Stimulated activated CD8-positive, alpha-beta memory T cell treated with anti-CD3 and anti-CD28 coated beads, Interleukin-4, amount 100 ng/mL, for 1 hour (primary cell): Measurements from ENCODE around the gene FAM20A.

Source experiments
- DNase-seq, 2 donors: peaks; one replicate each; pipeline ENCODE4 v3.0.0-alpha.2; 2020; ENCODE audit warnings: low read depth in 2 of 2, low spot score in 1 of 2

Gene FAM20A

DNA sequence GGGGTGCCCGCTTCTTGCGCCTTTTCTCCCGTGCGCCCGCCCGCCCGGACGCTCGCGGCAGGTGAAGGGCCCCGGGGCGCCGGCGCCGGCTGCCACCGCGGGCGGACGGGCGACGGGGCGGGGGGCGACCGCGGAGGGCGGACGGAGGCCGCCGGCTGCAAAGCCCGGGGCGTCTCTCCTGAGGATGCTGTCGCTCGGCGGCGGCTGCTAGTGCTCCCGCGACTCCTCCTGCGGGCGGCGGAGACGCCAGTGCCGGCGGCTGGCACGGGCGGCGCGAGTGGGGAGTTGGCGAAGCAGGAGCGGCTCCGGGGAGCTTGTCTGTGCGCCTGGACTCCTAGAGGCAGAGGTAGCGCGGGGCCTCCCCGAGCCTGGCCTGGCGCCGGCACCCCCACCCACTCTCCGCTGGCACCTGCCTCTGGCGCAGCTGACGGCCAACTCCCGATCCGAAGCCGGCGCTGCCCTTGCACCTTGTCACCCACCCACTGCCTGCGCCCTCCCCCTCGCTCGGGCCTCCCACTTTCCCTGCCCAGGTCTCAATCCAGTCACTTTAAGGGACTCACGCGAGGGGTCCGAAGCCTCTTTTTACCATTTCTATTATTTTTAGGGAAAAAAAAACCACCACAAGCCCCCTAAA, at the start of gene FAM20A:
TSS of gene FAM20A (minus strand) at position 437 of the 634 bp plus-strand sequence. CDS start 701 bp downstream, outside the sequence.
- DNase-seq: no peak

DNA sequence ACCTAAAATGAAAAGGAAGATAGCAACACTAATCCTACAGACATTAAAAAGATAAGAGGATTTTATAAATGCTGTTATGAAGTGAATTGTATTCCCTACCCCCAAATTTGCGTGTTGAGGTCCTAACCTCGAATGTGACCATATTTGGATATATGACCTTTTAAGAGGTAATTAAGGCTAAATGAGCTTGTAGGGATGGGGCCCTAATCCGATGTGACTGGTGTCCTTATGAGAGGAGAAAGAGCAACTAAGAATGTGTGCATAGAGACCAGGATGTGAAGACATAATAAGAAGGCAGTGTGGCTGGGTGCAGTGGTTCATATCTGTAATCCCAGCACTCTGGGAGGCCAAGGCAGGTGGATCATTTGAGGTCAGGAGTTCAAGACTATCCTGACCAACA, 48.2 kb upstream of the FAM20A start:
- no peak for DNase-seq

DNA sequence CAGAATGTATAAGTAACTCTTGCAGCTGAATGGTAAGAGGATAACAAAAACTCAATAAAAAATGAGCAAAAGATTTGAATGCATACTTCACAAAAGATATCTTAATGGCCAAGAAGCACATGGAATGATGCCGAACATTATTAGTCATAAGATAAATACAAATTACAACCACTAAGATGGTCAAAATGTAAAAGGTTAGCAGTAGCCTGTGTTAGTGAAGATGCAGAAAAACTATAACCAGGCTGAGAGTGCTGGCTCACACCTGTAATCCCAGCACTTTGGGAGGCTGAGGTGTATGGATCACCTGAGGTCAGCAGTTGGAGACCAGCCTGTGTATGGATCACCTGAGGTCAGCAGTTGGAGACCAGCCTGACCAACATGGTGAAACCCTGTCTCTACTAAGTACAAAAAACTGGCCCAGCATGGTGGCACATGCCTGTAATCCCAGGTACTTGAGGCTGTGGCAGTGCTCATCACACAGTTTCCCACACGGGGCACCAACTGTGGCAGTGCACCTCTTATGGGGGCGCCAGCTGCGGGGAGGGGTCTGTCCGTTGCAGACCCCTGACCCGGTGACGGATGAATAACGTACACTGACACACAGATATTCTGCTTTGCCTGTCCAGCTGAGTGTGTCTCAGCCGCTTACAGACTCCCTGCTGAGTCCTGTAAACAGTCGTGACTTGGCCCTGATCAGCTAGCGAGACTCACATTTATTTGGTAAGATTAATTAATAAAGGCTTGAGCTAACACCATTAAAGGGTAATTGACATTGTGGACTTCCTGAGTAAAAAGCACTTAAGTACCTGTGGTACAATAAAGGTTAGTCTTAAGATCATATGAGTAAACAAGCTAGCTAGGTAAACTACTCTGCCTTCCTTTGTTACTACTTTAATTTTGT, 45.7 kb upstream of the FAM20A start:
- DNase-seq: no peak

DNA sequence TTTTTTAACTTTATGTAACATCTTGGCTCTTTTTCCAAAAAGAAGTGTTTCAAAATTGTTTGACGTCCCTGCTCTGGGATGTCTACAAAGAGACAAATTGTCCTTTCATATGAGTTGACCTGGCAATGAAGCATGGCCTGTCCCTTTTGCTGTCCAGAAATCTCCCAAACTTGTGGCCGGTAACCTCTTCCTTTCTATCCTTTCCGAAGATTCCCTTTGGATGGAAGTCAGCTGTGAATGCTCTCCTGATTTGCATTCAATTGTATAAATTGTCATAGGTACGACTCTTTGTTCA, 40.9 kb upstream of the FAM20A start:
- DNase-seq: no peak

DNA sequence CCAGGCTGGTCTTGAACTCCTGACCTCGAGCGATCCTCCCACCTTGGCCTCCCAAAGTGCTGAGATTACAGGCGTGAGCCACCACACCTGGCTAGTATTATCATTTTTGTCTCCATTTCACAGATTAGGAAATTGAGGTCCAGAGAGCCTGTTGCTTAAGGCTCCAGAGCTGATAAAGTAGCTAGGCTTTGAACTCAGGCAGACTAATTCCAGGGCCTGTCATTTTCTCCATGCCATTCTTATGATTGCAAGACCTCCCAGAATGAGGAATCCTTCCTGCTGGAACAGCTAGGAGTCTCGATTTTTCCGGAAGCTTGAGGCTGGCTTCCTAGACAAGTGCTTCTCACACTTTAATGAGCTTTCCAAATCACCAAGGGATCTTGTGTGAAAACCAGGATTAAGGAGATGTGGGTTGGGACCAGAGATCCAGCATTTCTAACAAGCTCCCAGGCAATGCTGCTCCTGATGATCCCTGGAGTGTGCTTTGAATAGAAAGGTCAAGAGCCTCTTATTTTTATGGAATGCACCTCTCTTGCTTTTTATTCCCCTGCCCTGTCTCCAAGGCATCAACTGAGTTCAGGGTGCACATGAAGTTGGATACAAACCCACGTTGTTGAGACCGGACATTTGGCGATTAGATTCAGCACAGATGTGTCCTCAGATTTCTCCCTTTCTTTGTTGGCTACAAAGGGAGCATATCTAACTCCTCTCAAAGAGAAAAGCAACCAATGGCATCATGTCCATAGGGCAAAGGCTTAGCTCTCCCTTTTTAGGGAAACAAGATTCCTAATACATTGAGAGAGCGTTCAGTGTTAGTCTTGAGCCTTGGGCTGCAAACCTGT, 40.3 kb upstream of the FAM20A start:
- no peak for DNase-seq

DNA sequence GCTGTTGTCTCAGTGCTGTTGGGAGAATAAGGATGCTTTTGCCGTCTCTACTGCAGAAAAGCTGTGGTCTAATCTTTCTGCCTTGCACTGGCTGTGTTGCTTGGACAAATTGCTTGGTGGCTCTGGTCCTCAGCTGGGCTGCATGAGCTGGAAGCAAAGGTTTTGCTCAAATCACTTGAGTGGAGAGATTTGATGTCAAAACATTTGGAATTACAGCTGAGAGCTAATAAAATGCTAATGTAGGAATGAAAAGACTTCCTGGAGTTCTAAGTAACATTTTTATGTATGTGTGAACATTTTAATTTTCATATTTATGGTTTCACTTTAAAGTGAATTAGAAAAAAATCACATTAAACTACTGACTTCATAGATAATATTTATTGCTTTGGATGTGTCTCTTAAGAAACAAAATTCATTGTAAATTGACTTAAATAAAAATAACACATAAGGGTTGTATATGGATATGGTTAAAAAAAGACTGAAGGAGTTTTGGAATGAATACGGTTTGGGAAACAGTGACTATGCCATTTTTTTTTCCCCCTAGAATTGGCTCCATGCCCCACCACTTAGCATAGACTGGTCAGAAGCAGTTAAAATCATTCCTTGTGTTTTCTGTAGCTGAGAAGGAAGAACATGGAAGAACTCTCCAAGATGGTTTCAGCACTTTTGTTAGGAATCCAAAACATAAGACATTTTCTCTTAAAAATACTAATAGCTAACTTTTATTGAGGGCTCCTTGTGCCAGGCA, 39.2 kb upstream of the FAM20A start:
- no peak for DNase-seq

DNA sequence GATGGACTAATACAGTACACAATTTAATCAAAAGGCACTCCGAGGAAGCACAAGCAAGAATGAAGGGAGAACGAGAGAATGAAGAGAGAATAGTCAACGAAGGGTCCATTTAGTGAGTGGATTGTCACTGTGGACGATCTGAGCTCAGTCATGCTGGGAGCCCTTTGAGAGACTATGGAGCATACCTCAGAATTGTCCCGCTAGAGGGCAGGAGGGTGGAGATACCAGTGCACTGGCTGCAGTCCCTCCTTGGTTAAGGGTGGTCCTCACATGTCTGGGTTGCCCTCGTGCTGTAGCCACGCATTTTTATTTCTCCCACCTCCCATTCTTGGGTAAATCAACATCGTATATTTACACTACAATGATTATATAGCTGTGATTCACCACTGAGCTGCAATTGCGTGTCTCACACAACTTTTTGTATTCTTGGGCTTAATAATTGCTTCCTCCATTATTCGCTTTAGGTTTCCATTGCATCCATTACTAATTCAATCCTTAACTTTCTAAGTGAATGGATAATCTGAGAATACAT, 33.2 kb upstream of the FAM20A start:
- no peak for DNase-seq

DNA sequence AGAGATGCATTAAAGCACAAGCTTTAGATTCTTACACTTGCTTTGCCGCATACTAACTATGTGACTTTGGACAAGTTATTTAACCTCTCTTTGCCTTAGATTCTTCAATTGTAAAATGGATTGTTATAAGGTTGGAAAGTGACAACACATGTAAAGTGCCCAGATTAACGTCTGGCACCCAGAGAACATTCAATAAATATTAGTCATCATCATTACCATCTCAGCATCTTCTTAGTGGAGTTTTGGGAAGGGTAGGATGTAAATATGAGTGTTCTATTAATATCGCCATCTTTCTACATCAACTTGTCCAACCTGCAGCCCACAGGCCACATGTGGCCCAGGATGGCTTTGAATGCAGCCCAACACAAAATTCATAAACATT, 27.4 kb upstream of the FAM20A start:
- no peak for DNase-seq

DNA sequence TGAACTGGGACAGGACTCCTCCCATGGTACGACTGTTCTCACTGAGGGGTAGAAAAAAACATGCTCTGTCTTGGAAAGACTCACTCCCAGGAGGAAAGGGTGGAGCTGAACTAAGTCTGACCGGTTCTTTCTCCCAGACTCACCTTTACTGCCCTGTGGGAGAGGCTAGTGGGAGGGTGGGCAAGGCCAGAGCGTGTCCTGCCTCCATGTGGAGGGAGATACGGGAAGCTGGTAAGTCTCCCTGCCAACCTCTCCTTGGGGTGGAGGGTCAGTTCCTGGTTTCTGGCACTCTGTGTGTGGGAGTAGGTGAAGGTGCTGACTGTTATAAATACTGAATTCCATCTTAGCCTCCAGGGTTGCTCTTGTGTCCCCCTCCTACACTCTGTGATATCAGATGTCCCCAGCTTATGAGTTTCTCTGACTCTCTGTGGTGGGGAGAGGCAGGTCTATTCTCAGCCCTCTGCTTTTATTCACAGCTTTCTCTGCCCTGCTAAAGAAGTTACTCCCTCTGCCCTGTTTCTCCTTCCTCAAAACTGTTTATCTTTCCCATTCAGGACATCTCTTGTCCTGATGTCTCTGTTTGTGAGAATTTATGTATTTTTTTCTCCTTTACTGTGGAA, 26.9 kb upstream of the FAM20A start:
- DNase-seq: no peak

DNA sequence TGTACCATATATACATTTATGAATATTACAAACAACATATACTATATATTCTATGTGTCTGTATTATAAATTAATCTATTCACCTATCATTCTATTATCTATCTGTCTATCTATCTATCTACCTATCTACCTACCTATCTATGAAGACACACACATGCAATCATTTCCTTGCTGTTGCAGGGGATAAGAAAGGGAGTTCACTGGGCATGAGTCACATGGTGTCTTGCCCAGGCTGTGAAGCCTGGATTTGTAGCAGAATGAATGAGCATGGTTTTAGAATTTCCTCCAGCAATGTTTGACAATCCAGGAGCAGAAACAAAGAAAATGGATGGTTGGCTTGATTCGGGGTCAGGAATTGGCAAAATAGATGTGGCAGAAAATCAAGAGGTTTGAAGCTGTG, 23.2 kb upstream of the FAM20A start:
- no peak for DNase-seq

DNA sequence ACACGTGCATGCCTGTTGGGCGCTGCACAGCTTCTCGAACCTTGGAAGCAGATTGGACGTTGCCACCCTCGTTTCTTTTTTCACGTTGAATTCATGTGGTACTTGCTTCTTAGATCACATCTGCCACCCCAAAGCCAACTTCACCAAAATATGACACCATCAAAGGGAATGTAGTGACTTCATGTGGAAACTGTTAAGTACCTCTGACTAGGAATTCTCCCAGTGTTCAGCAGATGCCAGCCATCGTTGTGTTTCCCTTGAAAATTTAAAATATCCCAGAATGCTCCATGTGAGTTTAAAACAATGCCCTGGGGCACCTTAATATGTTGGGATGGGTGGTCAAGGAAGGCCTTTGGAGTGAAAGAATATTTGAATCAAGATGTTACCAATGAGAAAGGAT, 22.6 kb upstream of the FAM20A start:
- DNase-seq: no peak

DNA sequence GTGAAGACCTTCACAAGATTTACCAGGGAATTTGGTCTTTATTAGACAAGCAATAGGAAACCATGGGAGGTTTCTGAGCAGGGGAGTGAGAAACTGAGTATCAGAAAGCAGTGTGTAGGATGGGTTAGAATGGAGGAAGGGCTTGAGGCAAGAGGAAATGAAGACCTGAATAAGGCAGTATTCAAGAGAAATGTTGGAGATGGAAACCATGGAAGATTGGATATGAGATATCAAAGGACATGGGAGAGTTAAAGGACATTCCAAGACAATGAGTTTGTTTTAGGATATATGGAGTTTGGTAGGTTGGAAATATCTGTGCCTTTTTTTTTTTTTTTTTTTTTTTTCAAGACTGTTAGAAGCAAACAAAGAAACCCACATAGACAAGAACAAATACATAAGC, 21.3 kb upstream of the FAM20A start:
- DNase-seq: no peak

DNA sequence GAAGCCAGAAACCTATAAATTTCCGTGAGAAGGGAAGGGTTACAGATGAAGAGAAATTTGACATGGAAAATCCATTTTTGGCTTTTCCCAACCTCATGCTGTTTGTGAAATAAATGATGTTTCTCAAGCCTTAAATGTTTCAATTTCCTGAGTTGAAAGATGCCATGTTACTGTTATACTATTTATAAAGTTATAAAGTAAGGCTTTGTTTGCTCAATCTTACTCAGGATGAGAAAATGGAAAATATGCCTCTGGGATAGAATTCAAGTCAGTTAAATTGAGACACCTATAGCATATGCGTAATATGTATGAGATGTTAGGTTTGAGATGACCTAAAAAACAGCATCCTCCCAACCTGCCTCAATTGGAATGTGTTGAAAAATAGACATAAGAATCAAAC, 19.9 kb upstream of the FAM20A start:
- no peak for DNase-seq

DNA sequence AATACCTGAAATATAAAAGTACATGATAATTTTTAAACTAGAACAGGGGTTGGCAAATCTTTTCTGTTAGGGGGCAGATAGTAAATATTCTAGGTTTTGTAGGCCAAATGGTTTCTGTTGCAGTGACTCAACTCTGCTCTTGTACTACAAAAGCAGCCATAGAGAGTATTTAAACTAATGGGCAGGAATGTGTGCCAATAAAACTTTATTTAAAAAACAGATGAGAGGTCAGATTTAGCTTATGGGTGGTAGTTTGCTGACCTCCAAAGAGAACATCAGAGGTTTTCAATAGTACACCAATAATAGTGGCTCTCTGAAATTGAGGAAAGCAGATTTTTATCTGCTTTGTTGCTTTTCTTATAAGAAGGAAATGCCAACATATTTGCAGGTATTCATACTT, 15.2 kb upstream of the FAM20A start:
- DNase-seq: no peak

DNA sequence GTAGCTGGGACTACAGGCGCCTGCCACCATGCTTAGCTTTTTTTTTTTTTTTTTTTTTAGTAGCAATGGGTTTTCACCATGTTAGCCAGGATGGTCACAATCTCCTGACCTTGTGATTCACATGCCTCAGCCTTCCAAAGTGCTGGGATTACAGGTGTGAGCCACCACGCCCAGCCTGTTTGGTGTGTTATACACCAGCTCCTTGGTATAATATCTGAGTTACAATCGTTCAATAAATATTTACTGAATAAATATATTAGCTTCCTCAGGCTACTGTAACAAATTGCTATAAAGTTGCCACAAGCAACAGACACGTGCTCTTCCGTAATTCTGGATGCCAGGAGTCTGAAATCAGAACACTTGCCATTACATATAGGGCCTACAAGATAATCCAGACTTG, 13.6 kb upstream of the FAM20A start:
- no peak for DNase-seq

DNA sequence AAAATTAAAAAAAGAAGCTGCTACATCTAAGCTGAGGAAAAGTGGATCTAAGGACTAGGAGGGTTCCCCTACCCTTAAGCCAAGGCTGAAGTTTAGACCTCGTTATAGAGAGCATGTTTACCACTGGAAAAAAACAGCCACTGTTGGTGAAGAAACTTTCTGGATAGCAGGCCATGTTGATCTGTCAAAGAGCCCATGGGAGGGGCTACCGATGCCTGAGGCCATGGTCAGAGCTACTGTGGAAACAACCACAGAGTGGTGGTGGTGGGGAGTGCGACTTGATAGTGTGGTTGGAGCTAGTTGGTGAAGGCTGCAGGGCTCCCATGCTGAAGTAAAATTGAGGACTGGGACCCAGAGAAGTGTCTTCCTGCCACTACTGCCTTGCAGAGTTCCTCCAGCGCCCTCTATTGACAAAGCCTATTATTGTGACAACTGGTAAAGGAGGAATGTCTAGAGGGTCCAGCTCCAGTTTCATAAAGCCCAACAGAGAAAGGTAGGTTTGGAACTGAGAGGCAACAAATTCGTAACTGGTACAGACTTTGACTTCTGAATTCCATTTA, 12.7 kb upstream of the FAM20A start:
- no peak for DNase-seq

DNA sequence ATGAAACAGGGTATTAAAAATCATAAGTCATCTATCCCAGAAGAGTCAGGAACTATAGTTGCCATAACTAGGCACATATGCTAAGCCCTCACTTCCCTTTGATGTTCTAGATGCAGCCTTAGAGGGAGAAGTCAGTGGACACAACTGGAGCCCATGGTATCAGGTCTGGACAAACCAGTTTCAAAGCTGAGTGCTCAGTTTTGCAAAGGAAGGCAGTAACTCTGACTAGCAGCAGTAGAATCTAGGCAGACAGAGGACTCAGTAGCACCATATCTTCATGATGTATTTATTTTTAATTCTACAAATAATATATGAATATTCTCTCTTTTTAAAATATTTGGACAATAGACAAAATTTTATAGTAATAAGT, 11.7 kb upstream of the FAM20A start:
- no peak for DNase-seq

DNA sequence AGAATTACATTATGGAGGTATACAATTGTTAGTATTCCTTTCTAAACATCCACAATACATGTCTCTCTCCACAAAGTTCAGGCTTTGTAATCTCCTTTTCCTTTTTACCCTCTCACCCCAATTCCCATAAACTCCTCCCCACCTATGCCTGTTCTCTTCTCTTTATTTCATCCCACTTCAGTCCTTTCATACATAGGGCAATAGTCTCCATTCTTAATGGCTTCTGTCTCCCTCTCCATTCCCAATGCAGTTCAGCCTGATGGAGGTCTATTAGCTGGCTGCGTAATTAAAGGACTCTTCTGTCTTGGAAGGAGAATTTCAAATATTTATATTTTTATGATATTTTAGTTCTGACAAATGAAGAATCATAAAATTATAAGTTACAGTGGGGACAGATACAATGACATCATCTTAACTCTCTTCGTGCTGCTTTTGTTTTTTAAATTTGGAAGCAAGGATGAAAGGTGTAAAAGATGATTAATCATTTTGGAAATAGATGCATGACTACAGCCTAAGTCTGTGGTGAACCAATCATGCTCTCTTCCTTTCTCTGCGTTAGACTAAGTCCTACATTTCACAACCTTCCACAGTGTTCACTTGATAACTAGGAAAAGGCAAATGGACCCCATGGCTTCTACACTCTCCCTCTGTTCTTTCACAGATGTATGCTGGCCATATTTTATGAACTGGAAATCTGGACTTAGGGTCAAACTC, 11.2 kb upstream of the FAM20A start:
- DNase-seq: no peak

DNA sequence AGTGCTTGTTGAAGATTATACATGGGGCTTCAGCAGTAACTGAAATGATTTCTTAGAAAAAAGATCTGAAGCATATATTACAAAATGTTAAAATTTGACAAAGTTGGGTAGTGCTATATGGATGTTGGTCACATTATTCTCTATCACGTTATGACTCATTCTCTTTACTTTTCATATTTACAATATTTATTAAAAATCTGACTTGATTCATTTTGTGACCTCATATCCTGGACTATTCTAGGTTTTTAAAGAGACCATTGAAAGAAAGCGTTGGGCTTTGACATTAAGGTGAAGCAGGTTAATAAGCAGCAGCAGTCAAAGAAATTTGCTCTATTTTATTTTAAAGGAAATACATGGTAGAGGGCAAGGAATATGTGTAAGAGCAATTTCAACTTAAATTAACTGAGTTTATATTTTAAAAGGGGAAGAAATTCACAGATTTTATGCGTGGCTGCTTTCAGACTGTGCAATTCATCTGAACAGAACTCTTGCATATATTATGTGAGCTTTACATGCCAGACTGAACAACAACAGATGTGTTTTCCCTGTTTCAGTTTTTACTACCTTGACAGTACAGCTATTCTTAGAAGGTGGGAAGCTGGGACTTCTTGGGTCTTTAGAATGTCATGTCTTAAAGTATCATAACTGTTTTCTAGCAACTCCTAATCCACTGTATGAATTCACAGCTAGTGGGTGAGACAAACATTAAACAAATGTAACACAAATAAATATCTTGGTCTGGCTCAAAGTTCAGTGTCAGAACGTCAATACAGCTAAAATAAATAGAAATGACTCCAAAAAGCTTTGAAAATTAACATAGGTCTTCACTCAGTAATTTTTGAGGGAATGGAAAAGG, 10.4 kb upstream of the FAM20A start:
- DNase-seq: no peak
